WTC11 (cell line): ENCODE results near the gene BBS9. TPM values are rescaled to one million over a fixed set of nuclear protein-coding genes. Genes with fewer than 3 reads are reported as not detected.

Experiments used
- ATAC-seq: fragments of 200-7000 bp; cut with Tn5 transposase; 2 replicates; pipeline ENCODE4 v1.10.0; 2021; ENCODE audit warnings: mild to moderate bottlenecking, moderate library complexity
- CTCF ChIA-PET: fragments of 300-600 bp; sonication (Branson Sonifier 250); formaldehyde crosslinking; loops from one replicate; lab custom pipeline; 2021; ENCODE audit warnings: antibody characterized with exemption; lab: Charles Lee
- POLR2A ChIA-PET: fragments of 350-600 bp; sonication (Branson Sonifier 250); formaldehyde crosslinking; loops from one replicate; lab custom pipeline; 2021; ENCODE audit warnings: antibody characterized with exemption; lab: Charles Lee
- DNase-seq: peaks from one replicate; pipeline ENCODE4 v3.0.0; 2021; ENCODE audit warnings: low spot score
- H3K27ac Mint-ChIP-seq: 2 replicates; pipeline ENCODE4 v1.8.0; 2021; ENCODE audit warnings: mixed read lengths
- H3K27me3 Mint-ChIP-seq: 2 replicates; pipeline ENCODE4 v1.8.0; 2021; ENCODE audit warnings: low read depth, mild to moderate bottlenecking, moderate library complexity, mixed read lengths
- H3K36me3 Mint-ChIP-seq: 2 replicates; pipeline ENCODE4 v1.8.0; 2021; ENCODE audit warnings: mixed read lengths
- H3K4me1 Mint-ChIP-seq: 2 replicates; pipeline ENCODE4 v1.8.0; 2022; ENCODE audit warnings: mixed read lengths
- H3K4me3 Mint-ChIP-seq: 2 replicates; pipeline ENCODE4 v1.8.0; 2021; ENCODE audit warnings: mild to moderate bottlenecking, moderate library complexity, mixed read lengths
- H3K9me3 Mint-ChIP-seq: 2 replicates; pipeline ENCODE4 v1.8.0; 2021; ENCODE audit warnings: mixed read lengths
- ATF3 ChIP-seq: sonication (generic); formaldehyde crosslinking; conservative IDR thresholded peaks from 2 replicates; pipeline ENCODE4 v1.8.1; 2022; ENCODE audit warnings: mild to moderate bottlenecking, missing genetic modification reagents
- CDX4 ChIP-seq: fragments of 250-450 bp; sonication (Bioruptor Pico); IDR thresholded peaks from 2 replicates; pipeline ENCODE4 v1.9.0; 2021; ENCODE audit warnings: moderate library complexity, mild to moderate bottlenecking, inconsistent platforms, borderline replicate concordance
- E2F5 ChIP-seq: sonication (generic); formaldehyde crosslinking; IDR thresholded peaks from 2 replicates; pipeline ENCODE4 v1.8.1; 2022; ENCODE audit warnings: mild to moderate bottlenecking, moderate library complexity, missing genetic modification reagents
- EMX1 ChIP-seq: fragments of 250-450 bp; sonication (Bioruptor Pico); IDR thresholded peaks from 2 replicates; pipeline ENCODE4 v1.8.0; 2021; ENCODE audit warnings: mild to moderate bottlenecking
- ERG ChIP-seq: fragments of 250-450 bp; sonication (Bioruptor Pico); IDR thresholded peaks from 2 replicates; pipeline ENCODE4 v1.8.0; 2021; ENCODE audit warnings: mild to moderate bottlenecking
- ETV6 ChIP-seq: sonication (generic); formaldehyde crosslinking; IDR thresholded peaks from 2 replicates; pipeline ENCODE4 v1.8.1; 2022; ENCODE audit warnings: mild to moderate bottlenecking, missing genetic modification reagents
- GRHL2 ChIP-seq: fragments of 250-450 bp; sonication (Bioruptor Pico); IDR thresholded peaks from 2 replicates; pipeline ENCODE4 v1.8.0; 2022; ENCODE audit warnings: mild to moderate bottlenecking, moderate library complexity; ENCODE audit not compliant: insufficient replicate concordance, severe bottlenecking
- HMGA2 ChIP-seq: fragments of 250-450 bp; sonication (Bioruptor Pico); IDR thresholded peaks from 2 replicates; pipeline ENCODE4 v1.4.0; 2021; ENCODE audit warnings: mild to moderate bottlenecking, moderate library complexity
- MAX ChIP-seq: sonication (generic); formaldehyde crosslinking; IDR thresholded peaks from 2 replicates; pipeline ENCODE4 v1.8.0; 2022; ENCODE audit warnings: mild to moderate bottlenecking, missing genetic modification reagents
- NR2C2 ChIP-seq: sonication (generic); formaldehyde crosslinking; IDR thresholded peaks from 2 replicates; pipeline ENCODE4 v1.8.0; 2022; ENCODE audit warnings: mild to moderate bottlenecking, missing genetic modification reagents
- PRRX2 ChIP-seq: fragments of 250-450 bp; sonication (Bioruptor Pico); IDR thresholded peaks from 2 replicates; pipeline ENCODE4 v1.8.0; 2021; ENCODE audit warnings: mild to moderate bottlenecking
- SP1 ChIP-seq: sonication (generic); formaldehyde crosslinking; conservative IDR thresholded peaks from 2 replicates; pipeline ENCODE4 v1.8.1; 2022; ENCODE audit warnings: missing genetic modification reagents
- TEAD1 ChIP-seq: sonication (generic); formaldehyde crosslinking; IDR thresholded peaks from 2 replicates; pipeline ENCODE4 v1.8.0; 2022; ENCODE audit warnings: mild to moderate bottlenecking, missing genetic modification reagents
- USF1 ChIP-seq: sonication (generic); formaldehyde crosslinking; IDR thresholded peaks from 2 replicates; pipeline ENCODE4 v1.8.0; 2022; ENCODE audit warnings: mild to moderate bottlenecking, missing genetic modification reagents
- ZMAT4 ChIP-seq: fragments of 250-450 bp; sonication (Bioruptor Pico); IDR thresholded peaks from 2 replicates; pipeline ENCODE4 v1.9.0; 2021; ENCODE audit warnings: mild to moderate bottlenecking
- ZNF425 ChIP-seq: fragments of 250-450 bp; sonication (Bioruptor Pico); conservative IDR thresholded peaks from 2 replicates; pipeline ENCODE4 v1.9.0; 2021; ENCODE audit warnings: mild to moderate bottlenecking
- ZNF671 ChIP-seq: fragments of 250-450 bp; sonication (Bioruptor Pico); IDR thresholded peaks from 2 replicates; pipeline ENCODE4 v1.8.0; 2021; ENCODE audit warnings: mild to moderate bottlenecking
- ZSCAN18 ChIP-seq: fragments of 250-450 bp; sonication (Bioruptor Pico); IDR thresholded peaks from 2 replicates; pipeline ENCODE4 v2.1.2; 2022; ENCODE audit warnings: mild to moderate bottlenecking, moderate library complexity
- total RNA-seq: library from RNA; stranded (reverse); gene quantifications from 3 replicates; pipeline ENCODE4 v1.2.3, GENCODE V29; 2021

BBS9 gene
- total RNA-seq, 1 experiment from 2014 or later: 56.6 TPM

GRCh38 chr7:33597181-33597580, 467.8 kb downstream of the BBS9 start:
- H3K4me3 Mint-ChIP-seq: no peak overlapping the region
- CTCF ChIA-PET: no interaction called here

More at GRCh38 chr7:33597181-33597580, 467.8 kb downstream of the BBS9 start:
- H3K36me3 Mint-ChIP-seq: no peaks in the 10 kb centered on the region
- TF ChIP-seq ATF3 (CRISPR knock-in tag) (no peak), ZNF425 (CRISPR knock-in tag) (no peak), TEAD1 (CRISPR knock-in tag) (no peak), HMGA2 (CRISPR knock-in tag) (no peak), NR2C2 (no peak), PRRX2 (CRISPR knock-in tag) (no peak), ZSCAN18 (CRISPR knock-in tag) (no peak), EMX1 (CRISPR knock-in tag) (no peak), MAX (CRISPR knock-in tag) (no peak), SP1 (no peak), ZNF671 (CRISPR knock-in tag) (no peak), GRHL2 (CRISPR knock-in tag) (no peak), E2F5 (CRISPR knock-in tag) (no peak), CDX4 (CRISPR knock-in tag) (no peak), USF1 (CRISPR knock-in tag) (no peak), ERG (CRISPR knock-in tag) (no peak), ZMAT4 (CRISPR knock-in tag) (no peak), ETV6 (CRISPR knock-in tag) (no peak)
- no peaks in the 10 kb centered on the region for H3K27me3 Mint-ChIP-seq
- POLR2A ChIA-PET: no interaction called here
- no peak for DNase-seq
- no peak overlapping the region for H3K27ac Mint-ChIP-seq
- ATAC-seq: no peak
- H3K9me3 Mint-ChIP-seq: peaks cover 4% of the 10 kb centered on the region; the same call in 1 of the 2 replicates
- peaks cover 15% of the 10 kb centered on the region for H3K4me1 Mint-ChIP-seq
